Measurements from ENCODE around the gene CTSF.
A peak's percentile ranks its signal among the peaks of the same experiment; 100 is the strongest.
"Not testable (repeated sequence)": the region's sequence is repeated elsewhere in the genome, so short reads cannot be mapped to it uniquely, and the experiment has no call there.

The CTSF gene

DNA sequence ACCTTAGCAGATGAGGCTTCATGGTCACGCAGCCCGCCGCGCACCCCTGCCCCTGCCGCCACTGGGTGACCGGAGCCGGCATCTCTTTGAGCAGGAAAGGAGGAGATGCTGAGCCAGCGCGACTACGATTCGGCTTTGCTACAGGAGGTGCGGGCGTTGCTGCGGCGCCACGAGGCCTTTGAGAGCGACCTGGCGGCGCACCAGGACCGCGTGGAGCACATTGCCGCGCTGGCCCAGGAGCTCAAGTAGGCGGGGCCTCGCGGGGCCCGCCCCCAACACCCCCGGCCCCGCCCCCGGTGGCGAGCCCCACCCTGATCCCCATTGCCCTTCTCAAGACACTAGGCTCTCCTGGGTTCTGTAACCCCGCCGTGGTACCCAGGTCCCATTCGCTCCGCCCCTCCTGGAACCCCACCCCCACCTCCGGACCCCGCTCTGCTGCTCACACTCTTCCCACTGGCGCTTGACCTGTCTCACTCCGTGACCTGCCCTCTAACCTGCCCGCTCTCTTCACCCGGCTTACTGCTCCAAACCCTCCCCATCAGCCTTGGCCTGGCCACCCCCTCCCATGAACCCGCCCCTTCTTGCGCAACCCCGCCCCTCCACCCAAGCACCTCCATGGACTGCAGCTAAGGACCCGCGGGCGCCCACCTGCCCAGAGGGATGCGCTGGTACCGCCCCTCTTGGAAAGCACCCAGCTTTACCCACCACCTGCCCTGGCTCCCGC, 9.1 kb downstream of the CTSF start:
- DNase-seq (ENCODE audit: low spot score): no peak

DNA sequence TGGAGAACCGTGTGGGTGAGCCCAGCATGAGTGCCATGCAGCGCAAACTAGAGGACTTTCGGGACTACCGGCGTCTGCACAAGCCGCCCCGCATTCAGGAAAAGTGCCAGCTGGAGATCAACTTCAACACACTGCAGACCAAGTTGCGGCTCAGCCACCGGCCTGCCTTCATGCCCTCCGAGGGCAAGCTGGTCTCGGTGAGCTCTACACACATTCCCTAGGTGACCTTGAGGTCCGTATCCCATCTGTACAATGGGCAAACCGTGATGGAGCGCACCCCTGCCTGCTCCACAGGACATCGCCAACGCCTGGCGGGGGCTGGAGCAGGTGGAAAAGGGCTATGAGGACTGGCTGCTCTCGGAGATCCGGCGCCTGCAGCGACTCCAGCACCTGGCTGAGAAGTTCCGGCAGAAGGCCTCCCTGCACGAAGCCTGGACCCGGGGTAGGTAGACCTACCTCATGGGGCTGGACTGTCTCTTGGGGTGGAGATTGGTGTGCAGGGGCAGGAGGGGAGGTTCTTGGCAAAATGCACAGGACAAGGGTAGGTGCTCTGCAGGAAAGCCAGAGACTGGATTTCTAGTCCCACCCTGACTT, 10.6 kb downstream of the CTSF start:
- DNase-seq (ENCODE audit: low spot score): no peak

DNA sequence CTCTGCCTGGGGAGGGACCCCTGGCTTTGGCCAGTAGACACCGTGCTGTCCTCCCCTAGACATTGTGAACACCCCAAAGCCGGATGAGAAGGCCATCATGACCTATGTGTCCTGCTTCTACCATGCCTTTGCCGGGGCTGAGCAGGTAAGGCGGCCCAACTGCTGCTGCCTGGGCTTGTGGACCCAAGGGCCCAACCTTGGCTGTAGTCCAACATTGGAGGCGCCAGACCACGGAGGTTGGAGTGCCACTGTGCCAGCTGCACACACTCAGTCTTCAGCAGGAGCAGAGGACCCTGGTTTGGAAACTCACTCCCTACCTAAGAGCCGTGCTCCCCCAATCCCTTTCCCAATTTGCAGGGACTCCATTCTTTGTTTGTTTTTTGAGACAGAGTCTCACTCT, 12.3 kb downstream of the CTSF start:
- DNase-seq (ENCODE audit: low spot score): no peak

DNA sequence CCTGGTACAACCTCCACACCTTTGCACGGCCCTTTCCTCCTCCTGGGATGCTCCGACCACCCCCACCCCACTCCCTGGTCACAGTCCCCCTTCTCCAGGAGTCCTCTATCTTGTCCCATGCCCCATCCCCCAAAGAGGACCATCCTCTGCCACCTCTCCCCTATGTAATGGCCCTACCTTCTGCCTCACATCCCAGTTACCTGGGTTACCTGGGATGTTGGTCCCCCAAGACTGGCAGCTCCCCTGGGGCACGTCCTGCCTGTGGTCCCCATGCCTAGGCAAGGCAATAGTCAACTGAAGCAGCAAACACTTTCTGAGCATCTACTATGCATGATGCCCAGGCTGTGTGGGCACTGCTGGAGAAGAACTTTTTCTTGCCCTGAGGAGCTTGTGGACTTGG, 13.0 kb downstream of the CTSF start:
- DNase-seq (ENCODE audit: low spot score): no peak

DNA sequence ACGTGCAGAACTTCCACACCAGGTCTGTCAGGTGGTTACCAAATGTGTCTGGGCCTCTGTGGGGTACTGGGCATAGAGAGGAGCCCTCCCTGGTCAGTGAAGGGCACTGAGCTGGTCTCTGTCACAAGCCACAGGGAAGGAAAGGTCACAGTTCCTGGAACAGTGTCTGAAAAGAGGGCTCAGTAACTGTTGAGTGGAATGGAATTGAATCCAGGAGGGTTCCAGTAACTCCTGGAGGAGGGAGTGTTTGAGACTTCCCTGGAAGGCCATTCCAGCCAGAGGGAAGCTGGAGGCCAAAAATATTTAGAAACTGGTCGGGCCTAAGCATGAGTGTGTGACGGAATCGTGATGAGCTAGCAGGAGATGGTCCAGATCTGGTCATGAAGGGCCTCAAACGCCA, 13.8 kb downstream of the CTSF start:
- no peak for DNase-seq (ENCODE audit: low spot score)

DNA sequence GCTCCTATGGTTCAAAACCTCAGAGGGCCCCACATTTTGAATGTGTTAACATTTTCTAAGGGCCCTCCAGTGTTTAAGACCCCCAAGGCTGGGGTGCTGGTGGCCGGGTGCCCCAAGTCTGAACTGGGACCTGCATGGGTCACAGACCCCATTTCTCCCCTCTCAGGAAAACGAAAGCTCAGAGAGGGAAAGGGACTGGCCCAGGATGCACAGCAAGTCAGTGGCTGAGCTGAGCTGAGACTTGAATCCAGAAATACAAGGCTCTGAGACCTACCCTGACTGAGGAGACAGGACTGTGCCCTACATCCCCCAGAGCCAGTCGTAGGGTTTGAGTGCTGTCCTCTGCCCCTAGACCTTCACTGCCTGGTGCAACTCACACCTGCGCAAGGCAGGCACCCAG, 17.5 kb downstream of the CTSF start:
- DNase-seq (ENCODE audit: low spot score): no peak

DNA sequence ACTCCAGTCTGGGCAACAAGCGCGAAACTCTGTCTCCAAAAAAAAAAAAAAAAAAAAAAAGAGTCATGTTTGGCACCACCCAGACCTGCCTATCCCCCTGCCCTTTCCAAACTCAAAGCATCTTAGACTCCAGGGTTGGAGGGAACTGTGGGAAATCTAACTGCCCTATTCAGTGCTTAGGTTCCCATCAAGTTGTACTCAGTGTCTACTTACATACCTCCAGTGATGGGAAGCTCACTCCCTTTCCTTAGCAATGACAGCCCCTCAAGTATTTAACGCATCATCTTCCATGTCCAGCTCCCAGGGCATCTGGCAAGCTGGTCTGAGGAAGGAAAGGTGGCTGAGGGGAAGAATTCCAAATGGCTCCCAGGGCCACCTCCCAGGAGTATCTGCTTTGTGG, 18.7 kb downstream of the CTSF start:
- DNase-seq (ENCODE audit: low spot score): no peak

DNA sequence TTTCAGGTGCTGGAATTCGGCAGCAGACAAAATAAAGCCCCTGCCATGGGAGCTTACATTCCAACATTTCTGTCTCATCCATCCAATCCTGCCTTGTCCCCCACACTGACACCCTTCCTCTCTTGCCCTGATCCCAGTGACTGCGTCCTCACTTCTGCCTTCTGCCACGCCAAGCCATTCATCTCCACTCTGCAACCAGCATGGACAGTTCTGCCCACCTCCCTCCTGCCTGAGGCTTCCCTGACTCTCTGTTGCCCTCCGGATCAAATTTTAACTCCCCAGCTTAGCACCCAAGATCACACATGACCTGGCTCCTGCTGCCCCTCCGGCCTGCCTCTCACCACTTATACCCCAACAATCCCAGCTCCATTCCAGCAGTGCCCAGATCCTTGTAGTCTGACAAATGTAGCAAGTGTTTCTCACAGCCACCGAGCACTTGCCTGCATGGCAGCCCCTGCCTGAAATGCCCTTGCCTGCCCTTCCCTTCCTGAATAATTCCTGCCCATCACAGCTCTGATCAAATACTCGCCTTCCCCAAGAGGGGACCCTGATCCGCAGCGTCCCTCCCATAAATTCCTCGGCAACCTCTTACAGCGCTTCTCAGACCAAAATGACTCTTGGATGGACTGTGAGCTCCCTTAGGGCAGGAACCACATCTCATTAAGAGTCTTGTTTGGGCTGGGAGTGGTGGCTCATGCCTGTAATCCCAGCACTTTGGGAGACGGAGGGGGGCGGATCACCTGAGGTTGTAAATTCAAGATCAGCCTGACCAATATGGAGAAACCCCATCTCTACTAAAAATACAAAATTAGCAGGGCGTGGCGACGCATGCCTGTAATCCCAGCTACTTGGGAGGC, 19.4 kb downstream of the CTSF start:
- DNase-seq (ENCODE audit: low spot score): no peak

DNA sequence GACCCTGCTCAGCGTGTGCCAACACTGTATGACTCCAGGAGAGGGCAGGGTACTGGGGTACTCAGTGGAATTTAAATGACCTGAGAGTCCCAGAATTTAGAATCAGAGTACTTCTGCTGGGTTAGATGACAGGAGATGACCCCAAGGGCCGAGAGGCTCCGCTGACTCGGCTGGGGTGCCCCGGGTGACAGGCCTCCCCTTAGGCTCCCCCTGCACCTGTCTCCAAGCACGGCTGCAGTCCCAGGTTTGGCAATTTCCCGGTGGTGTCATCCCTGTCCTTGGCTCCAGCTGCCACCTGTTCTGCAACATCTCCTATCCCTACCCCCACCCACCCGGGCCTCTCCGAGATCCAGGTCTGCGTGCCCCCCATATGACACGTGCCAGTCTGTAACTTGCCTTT, 20.4 kb downstream of the CTSF start:
- DNase-seq (ENCODE audit: low spot score): no peak

DNA sequence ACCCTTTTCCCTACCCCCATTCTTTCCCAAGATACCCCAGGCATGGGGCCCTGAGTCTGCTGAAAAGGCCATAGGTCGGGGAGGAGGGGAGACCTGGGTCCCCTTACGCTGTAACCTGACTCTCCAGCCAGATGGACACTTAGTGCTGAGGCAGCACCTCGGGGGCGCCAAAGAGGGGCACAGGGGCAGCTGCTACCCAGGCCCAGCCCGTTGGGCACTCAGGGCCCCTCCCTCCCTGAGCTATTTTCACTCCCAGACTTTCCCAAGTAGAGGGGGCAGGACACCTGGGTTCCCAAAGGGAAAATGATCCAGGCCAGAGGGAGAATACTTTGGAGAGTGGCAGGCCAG, 20.8 kb downstream of the CTSF start:
- DNase-seq (ENCODE audit: low spot score): no peak

DNA sequence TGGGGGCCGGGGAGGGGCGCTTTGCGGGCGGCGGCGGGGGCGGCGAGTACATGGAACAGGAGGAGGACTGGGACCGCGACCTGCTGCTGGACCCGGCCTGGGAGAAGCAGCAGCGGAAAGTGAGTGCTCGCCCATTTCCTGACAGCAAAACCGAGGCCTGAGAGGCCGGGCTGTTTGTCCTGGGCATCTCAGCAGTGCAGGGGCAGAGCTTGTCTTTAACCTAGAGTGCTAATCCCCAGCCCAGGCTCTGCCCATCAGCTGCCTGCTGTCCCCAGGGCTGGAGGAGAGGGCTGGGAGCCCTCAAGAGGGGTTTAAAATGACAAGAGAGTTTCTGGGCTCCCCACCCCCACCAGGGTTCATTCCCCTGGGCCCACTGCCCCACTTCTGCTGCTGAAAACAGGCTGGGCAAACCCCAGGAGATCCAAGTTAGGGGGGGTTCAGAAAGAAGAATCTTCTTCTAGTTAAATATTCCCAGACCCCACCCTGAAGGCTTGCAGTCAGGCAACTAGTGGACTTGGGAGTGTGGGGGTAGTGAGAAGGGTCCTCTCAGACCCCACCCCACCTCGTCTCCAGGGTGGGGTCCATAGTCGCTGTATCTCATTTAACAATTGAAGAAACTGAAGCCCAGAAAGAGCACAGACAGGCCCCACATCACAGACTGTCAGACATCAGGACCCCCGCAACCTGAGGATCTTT, 21.3 kb downstream of the CTSF start:
- no peak for DNase-seq (ENCODE audit: low spot score)

DNA sequence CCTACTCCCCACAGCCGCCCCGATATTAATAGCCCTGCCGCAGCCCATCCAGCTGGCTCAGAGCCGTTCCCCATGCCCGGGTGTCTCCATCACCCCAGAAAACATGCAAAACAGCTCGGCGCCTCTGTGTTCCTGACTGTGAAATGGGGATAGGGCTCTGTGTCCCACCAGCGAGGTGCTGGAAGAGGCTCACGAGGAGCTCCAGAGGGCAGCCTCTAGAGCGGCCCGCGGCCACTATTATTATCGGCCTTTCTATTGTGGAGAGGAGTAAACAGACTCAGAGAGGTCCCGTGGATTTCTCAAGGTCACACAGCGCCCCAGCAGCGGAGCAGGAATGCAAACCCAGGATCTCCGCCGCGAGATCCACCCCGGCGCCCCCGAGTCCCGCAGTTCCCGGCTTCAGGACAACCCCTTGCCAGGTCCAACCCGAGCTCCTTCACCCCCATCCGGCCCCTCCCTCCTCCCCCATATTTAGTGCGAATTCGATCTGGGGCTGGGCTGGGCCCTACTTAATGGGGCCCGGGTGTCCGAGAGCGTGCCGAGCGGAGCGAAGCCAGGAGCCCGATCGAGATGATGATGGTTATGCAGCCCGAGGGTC, 21.9 kb downstream of the CTSF start, which contains the start of gene ACTN3:
TSS of gene ACTN3 (plus strand) at position 536 of the 598 bp plus-strand sequence. CDS start at position 571, 35 bp downstream.
- DNase-seq (ENCODE audit: low spot score): no peak

DNA sequence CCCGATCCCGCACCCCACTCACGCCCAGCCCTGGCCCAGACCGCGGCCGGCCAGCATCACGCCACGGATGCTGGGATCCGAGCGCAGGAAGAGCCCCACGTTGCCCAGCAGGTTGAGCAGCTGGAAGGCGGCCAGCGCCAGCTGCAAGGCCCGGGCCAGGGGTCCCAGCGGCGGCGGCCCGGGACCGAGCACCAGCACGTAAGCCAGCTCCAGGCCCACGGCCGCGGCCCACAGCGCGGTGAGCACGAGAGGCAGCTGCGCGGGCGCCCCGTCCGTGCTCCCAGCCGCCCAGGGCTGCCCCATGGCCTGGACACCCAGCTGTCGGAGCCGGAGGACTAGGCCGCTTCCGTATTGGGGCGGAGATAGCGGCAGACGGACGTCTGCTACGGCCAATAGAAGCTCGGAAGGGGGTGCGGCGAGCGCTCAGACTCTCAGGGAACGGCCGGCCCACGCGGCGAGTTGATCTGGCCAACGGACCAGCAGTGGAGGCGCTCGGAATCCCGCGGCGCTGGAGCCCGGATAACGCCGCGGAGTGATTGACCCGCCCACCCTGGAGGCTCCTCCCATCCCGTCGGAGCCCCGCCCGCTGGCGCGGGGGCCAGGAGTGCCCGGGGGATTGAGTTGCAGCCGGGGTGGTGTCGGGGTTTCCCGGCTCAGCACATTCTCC, 22.6 kb downstream of the CTSF start, which contains the start of gene ZDHHC24:
TSS of gene ZDHHC24 (minus strand) at position 348 of the 667 bp plus-strand sequence. CDS start at position 303, 45 bp downstream.
- peak; percentile 94 for DNase-seq (ENCODE audit: low spot score)

DNA sequence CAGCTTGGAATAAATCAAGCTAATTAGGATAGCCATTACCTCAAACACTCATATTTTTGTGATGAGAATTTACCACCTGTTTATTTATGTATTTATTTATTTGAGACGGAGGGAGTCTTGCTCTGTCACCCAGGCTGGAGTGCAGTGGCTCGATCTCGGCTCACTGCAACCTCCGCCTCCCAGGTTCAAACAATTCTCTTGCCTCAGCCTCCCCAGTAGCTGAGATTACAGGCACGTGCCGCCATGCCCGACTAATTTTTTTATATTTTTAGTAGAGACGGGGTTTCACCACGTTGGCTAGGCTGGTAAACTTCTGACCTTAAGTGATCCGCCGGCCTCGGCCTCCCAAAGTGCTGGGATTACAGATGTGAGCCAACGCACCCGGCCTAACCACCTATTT, 23.5 kb downstream of the CTSF start:
- DNase-seq (ENCODE audit: low spot score): not testable (repeated sequence)

DNA sequence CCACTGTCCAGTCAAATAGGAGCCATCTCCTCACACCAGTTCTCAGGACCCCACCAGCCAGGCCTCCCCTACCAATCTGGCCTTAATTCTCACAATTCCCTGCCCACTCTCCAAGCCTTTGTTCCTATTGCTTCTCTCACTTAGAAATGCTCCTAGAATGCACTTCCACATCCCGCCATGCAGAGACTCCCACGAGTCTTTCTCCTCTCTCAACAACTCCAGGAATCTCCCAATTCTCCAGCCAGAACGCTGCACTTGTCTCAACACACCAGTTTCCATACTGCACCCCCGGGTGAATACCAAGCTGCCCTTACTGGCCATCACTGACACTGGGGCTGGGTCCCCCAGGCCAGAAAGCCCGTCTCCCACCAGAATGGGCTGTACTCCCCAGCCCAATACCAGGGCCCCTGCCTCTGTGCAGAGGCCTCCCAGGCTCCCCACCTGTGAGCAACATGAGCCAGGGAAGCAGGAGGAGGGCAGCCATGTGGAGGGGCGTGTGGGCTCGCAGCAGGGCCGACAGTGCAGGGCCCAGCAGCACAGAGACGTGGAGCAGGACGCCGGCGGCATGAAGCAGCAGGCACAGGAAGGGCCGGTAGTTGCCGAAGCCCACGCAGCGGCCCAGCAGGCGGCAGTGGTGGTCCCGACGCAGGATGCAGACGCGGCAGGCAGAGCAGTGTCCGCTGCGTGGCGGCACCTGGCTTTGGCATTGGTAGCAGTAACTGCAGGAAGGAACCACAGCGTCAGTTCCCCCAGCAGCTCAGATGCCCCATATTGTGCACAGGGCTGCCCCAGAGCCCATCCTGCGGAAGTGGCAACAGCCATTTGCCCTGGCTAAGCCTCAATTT, 24.9 kb downstream of the CTSF start:
- peak; percentile 85 for DNase-seq (ENCODE audit: low spot score)

DNA sequence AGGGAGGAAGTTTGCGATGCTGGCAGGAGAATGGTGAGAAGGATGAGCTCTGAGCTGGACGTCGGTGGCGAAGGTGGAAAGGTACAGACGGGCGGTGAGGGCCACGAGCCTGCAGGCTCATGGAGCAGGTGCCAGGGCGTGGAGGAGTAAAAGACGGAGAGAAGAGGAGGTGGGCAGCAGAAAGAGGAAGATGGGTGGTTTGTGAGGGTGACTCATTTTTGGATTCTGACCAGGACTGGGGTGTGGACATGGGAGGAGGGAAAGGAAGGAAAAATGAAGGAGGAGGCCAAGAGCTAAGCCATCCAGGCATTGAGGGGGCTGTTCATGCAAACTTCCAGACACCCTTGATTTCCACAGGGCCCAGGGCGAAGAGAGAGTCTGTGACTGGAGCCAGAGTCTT, 26.0 kb downstream of the CTSF start:
- no peak for DNase-seq (ENCODE audit: low spot score)

DNA sequence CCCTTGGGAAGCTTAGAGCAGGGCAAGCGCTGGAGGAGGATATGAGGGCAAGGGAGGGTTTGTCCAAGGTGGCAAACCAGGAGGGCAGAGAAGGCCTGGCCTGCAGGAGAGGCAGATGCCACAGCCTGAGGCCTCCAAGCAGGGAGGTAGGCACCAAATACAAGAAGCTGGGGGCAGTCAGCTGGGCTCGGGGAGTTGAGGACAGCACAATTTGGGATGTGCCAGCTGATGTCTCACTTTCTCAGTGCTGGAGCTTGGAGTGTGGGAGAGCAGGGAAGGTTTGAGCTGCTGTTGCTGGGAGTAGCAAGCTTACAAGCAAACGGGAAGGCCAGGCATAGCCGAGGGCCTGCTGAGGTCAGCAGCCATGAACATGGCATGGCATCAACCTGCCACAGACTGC, 26.5 kb downstream of the CTSF start:
- no peak for DNase-seq (ENCODE audit: low spot score)

DNA sequence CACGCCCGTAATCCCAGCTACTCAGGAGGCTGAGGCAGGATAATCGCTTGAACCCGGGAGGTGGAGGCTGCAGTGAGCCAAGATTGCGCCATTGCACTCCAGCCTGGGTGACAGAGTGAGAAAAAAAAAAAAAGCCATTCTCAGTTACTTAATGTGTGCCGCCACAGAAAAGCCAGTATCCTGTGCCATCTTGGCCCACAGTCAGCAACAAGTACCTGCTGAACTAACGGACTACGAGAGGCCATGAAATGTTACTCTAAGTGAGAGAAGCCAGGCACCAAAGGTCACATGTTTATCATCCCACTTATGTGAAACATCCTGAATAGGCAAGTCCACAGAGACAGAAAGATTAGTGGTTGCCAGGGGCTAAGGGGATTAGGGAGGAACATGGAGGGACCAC, 27.8 kb downstream of the CTSF start:
- not testable (repeated sequence) for DNase-seq (ENCODE audit: low spot score)

DNA sequence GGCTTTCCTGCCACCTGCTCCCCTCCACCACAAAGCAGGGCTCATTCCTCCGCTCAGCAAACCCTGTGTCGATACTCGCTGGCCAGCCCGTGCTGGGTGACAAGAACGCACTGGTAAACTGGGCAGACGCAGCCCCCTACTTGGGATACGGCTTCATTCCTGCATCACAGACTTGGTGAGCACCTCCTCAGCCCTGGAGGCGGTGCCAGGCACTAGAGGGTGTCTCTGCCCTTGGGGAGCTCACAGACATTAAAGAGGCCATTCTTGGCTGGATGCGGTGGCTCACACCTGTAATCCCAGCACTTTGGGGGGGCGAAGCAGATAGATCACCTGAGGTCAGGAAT, 28.6 kb downstream of the CTSF start:
- DNase-seq (ENCODE audit: low spot score): no peak

DNA sequence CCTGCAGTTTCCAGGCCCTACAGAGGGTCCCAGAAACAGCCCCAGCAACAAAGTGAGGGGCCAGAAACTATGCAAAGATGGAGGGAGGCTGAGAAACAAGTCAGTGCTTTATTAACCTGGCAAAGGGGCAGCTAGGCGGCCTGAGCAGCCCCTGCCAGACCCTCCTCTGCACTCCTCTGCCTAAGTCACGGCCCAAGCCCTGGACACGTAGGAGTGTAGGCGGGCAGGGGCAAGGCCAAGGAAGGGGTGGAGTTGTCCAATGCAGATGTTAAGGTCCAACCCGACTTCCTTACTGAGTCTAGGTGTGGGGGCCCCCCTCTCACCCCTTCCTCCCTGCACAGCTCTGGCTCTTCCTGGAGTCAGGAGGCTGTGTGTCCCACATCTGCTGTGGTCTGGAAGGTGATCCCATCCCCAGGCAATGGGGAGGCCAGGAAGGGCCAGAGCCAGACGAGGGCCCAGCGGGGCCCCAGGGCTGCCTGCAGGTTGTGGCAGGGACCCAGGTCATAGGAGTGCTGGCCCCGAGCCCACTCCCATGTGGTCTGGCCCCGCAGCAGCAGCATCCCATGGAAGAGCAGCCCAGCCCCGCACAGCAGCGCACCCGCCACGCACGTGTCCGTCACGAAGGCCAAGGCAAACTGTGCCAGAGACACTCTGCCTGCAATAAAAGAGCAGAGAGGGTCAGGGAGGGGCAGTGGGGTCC, 29.1 kb downstream of the CTSF start:
- no peak for DNase-seq (ENCODE audit: low spot score)

All from NAMALWA (cell line).